Right lobe of liver (tissue), 4 donors: ENCODE measurements around the gene CYP26A1.

Experiments used
- POLR2A ChIP-seq: fragments of 450-650 bp; IDR thresholded peaks from one replicate; pipeline ENCODE4 v1.6.1; 2017; ENCODE audit warnings: antibody characterized with exemption, mild to moderate bottlenecking
- TF ChIP-seq, protein P1 (sequence below), 4 donors: fragments of 200-600 bp in 3 of 4; fragments of 450-650 bp in 1 of 4; IDR thresholded peaks; one replicate each; pipeline versions ENCODE4 v1.5.1 to v1.8.0; 2016 to 2022; ENCODE audit warnings: antibody characterized with exemption in 4 of 4, mild to moderate bottlenecking in 2 of 4
- donor health status: DM: no; HTN: no; CAD: no.
- donor health status: DM: no; HTN: no; CAD: no.
- donor health status: DM: no; HTN: yes; CAD: no.

DNA sequence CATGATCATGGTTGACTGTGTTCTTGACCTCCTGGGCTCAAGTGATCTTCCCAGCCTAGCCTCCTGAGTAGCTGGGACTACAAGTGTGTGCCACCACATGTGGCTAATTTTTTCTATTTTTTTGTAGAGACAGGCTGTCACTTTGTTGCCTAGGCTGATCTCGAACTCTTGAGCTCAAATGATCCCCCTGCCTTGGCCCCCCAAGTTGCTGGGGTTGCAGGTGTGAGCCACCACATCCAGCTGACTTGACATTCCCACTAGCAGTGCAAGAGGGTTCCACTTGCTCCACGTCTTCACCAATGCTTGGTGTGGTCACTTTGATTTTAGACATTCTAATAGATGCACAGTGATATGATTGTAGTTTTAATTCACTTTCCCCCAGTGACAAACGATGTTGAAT is 25.1 kb downstream of the CYP26A1 start:
- TF ChIP-seq, protein P1, sequence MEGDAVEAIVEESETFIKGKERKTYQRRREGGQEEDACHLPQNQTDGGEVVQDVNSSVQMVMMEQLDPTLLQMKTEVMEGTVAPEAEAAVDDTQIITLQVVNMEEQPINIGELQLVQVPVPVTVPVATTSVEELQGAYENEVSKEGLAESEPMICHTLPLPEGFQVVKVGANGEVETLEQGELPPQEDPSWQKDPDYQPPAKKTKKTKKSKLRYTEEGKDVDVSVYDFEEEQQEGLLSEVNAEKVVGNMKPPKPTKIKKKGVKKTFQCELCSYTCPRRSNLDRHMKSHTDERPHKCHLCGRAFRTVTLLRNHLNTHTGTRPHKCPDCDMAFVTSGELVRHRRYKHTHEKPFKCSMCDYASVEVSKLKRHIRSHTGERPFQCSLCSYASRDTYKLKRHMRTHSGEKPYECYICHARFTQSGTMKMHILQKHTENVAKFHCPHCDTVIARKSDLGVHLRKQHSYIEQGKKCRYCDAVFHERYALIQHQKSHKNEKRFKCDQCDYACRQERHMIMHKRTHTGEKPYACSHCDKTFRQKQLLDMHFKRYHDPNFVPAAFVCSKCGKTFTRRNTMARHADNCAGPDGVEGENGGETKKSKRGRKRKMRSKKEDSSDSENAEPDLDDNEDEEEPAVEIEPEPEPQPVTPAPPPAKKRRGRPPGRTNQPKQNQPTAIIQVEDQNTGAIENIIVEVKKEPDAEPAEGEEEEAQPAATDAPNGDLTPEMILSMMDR (IDR thresholded peaks at IDR 0.05), result no peak
- TF ChIP-seq POLR2A, result no peak
